ENCODE data around the gene NIN. TPM values are rescaled to one million over a fixed set of nuclear protein-coding genes. Genes with fewer than 3 reads are reported as not detected.

The NIN gene
- total RNA-seq, 6 experiments from 2014 or later = 6.4 to 10.9 (median 7.5) TPM

GRCh38 chr14:50794068-50794645, 36.8 kb downstream of the NIN start:
- Histone ChIP-seq H3K4me1 (no peaks in the 10 kb centered on the region), H3K4me3 (no peak overlapping the region), H3K36me3 (no peaks in the 10 kb centered on the region), H3K27ac (no peak overlapping the region), H3K9me3 (no peaks in the 10 kb centered on the region), H3K27me3 (no peaks in the 10 kb centered on the region)
- TF ChIP-seq, protein P1, sequence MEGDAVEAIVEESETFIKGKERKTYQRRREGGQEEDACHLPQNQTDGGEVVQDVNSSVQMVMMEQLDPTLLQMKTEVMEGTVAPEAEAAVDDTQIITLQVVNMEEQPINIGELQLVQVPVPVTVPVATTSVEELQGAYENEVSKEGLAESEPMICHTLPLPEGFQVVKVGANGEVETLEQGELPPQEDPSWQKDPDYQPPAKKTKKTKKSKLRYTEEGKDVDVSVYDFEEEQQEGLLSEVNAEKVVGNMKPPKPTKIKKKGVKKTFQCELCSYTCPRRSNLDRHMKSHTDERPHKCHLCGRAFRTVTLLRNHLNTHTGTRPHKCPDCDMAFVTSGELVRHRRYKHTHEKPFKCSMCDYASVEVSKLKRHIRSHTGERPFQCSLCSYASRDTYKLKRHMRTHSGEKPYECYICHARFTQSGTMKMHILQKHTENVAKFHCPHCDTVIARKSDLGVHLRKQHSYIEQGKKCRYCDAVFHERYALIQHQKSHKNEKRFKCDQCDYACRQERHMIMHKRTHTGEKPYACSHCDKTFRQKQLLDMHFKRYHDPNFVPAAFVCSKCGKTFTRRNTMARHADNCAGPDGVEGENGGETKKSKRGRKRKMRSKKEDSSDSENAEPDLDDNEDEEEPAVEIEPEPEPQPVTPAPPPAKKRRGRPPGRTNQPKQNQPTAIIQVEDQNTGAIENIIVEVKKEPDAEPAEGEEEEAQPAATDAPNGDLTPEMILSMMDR (IDR thresholded peaks at IDR 0.05) = no peak
- TF ChIP-seq POLR2A (IDR thresholded peaks at IDR 0.05) = no peak
- ATAC-seq = no peak
- intact Hi-C loops (cut with DNase I) = no loop called here
- WGBS (ENCODE audit: insufficient coverage, low coverage, low lambda C conversion rate, missing lambda C conversion rate) = 78% methylated on average over 8 of the region's 8 CpGs
- DNase-seq = no peak

DNA sequence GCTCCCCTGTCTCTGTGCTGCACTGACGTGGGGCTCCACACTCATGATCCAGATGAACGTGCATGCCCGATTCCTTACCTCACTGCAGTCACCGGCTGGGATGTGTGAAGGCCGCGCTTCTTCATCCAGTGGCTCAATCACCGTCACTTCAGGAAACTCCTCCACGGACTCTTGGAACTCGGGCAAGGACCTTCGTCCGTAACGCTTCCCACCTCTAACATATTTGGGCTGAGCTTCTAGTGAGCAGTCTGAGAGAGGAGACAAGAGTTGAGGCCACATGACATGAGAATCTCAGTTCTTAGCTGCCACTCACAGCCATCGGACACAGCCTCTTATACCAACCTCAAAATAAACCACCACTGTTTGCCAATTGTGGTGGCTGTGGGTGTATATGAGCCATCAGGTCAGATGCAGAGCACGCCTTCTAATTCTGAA, 38.3 kb downstream of the NIN start:
- WGBS (ENCODE audit: insufficient coverage, low coverage, low lambda C conversion rate, missing lambda C conversion rate) = 96% methylated on average over 8 of the region's 14 CpGs
- Histone ChIP-seq H3K27me3 (no peaks in the 10 kb centered on the region), H3K27ac (no peak overlapping the region), H3K36me3 (no peaks in the 10 kb centered on the region), H3K9me3 (no peaks in the 10 kb centered on the region), H3K4me1 (no peaks in the 10 kb centered on the region), H3K4me3 (no peak overlapping the region)
- DNase-seq (no peak), ATAC-seq (no peak)
- TF ChIP-seq POLR2A (IDR thresholded peaks at IDR 0.05) = no peak
- TF ChIP-seq, protein P1 (IDR thresholded peaks at IDR 0.05) = no peak
- intact Hi-C loops (cut with DNase I) = no loop called here

DNA sequence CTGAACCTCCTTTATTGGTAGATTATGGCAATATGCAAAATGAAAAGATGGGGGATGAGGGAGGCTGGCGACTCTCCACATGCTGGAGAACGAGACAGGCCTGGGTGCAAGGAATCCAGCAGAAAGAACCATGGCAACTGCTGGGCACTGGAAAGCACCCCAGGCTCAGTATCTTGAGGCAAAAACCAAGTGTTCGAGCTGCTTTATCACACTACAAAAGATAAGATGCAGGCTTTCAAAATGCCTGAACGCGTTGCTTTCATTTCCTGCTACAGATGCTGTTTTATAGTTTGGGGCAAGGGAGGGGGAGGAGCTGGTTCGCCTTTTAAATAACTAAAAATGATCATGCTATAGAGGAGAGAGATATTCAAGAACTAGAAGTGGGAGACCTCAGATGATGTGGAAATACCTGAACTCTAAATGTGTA, 38.9 kb downstream of the NIN start:
- H3K27me3 ChIP-seq = no peaks in the 10 kb centered on the region
- no peak for ATAC-seq
- no peak for DNase-seq
- no peaks in the 10 kb centered on the region for H3K36me3 ChIP-seq
- H3K4me3 ChIP-seq = no peak overlapping the region
- H3K9me3 ChIP-seq = no peaks in the 10 kb centered on the region
- 51% methylated on average over 6 of the region's 6 CpGs for WGBS (ENCODE audit: insufficient coverage, low coverage, low lambda C conversion rate, missing lambda C conversion rate)
- H3K4me1 ChIP-seq = no peaks in the 10 kb centered on the region
- intact Hi-C loops (cut with DNase I) = no loop called here
- H3K27ac ChIP-seq = no peak overlapping the region
- no peak for TF ChIP-seq POLR2A (IDR thresholded peaks at IDR 0.05)
- TF ChIP-seq, protein P1 (IDR thresholded peaks at IDR 0.05) = no peak

DNA sequence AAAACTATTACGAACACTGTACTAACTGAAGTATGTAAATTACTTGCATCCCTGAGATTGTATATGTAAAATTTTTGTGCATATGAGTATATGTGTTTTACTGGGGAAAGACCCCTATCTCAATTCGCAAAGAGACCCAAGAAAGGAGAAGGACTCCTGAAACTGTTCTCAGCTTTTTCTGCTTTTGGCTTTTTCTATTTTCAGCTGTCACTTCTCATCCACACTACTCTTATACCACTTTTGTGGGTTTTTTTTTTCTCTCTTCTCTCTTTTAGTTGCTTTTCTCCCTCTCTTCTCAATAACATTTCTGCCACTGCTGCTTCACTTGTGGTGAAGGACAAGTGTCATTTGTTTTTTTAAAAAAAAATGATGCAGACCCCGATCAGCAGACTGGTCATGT, 39.8 kb downstream of the NIN start:
- H3K4me3 ChIP-seq = no peak overlapping the region
- H3K36me3 ChIP-seq = no peaks in the 10 kb centered on the region
- 90% methylated on average over 3 of the region's 3 CpGs for WGBS (ENCODE audit: insufficient coverage, low coverage, low lambda C conversion rate, missing lambda C conversion rate)
- H3K9me3 ChIP-seq = no peaks in the 10 kb centered on the region
- no peak for DNase-seq
- intact Hi-C loops (cut with DNase I) = no loop called here
- no peak for TF ChIP-seq POLR2A (IDR thresholded peaks at IDR 0.05)
- TF ChIP-seq, protein P1 (IDR thresholded peaks at IDR 0.05) = no peak
- H3K4me1 ChIP-seq = no peaks in the 10 kb centered on the region
- no peak for ATAC-seq
- H3K27ac ChIP-seq = no peak overlapping the region
- no peaks in the 10 kb centered on the region for H3K27me3 ChIP-seq

DNA sequence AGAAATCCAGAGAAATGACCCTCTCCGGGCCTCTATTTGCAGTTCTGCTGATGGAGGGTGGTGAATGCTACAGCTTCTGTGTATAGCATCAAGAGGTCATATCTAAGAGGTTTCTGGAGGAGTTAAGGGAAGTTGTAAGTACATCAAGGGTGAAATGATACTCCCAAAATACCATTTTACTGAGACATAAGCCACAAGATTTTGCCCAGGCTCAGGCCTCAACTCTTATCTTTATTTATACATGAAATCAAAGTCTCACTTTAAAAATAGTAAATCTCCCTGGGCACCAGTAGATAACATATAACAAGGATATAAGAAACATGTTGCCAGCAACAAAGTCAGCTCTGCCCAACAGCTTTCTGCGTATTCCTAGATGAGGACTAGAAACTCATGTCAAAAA, 40.4 kb downstream of the NIN start:
- Histone ChIP-seq H3K27ac (no peak overlapping the region), H3K4me3 (no peak overlapping the region), H3K4me1 (no peaks in the 10 kb centered on the region), H3K9me3 (no peaks in the 10 kb centered on the region), H3K36me3 (no peaks in the 10 kb centered on the region), H3K27me3 (no peaks in the 10 kb centered on the region)
- ATAC-seq (no peak), DNase-seq (no peak)
- 96% methylated on average over 2 of the region's 2 CpGs for WGBS (ENCODE audit: insufficient coverage, low coverage, low lambda C conversion rate, missing lambda C conversion rate)
- intact Hi-C loops (cut with DNase I) = no loop called here
- no peak for TF ChIP-seq POLR2A (IDR thresholded peaks at IDR 0.05)
- TF ChIP-seq, protein P1 (IDR thresholded peaks at IDR 0.05) = no peak

All from right lobe of liver (tissue), 6 donors.